Naive thymus-derived CD4-positive, alpha-beta T cell (primary cell): ENCODE results near the gene MBNL2. TPM values are rescaled to one million over a fixed set of nuclear protein-coding genes. Genes with fewer than 3 reads are reported as not detected.

Experiments used
- ATAC-seq: fragments of 150-1000 bp; cut with Tn5 transposase; 2 replicates; pipeline ENCODE4 v1.10.0; 2021; ENCODE audit warnings: mild to moderate bottlenecking, moderate library complexity
- CTCF ChIA-PET: fragments of 350-600 bp; sonication (Branson Sonifier 250); formaldehyde crosslinking; loops from one replicate; lab custom pipeline; 2021; ENCODE audit warnings: antibody characterized with exemption; lab: Charles Lee
- POLR2A ChIA-PET: fragments of 350-600 bp; sonication (Branson Sonifier 250); formaldehyde crosslinking; loops from one replicate; lab custom pipeline; 2021; ENCODE audit warnings: antibody characterized with exemption, inconsistent platforms; lab: Charles Lee
- DNase-seq, 9 donors: peaks; one replicate each; pipeline versions ENCODE4 v3.0.0 to v3.0.0-alpha.2; 2020 to 2022; ENCODE audit warnings: mixed read lengths in 1 of 9
- H3K27ac ChIP-seq: one replicate; pipeline ENCODE4 v1.7.0; 2013; ENCODE audit warnings: mild to moderate bottlenecking, low read depth, low read length, moderate library complexity
- H3K27me3 ChIP-seq, 2 donors: one replicate each; pipeline ENCODE4 v1.7.0; 2013; ENCODE audit warnings: low read length in 2 of 2, mild to moderate bottlenecking in 2 of 2, moderate library complexity in 2 of 2; ENCODE audit not compliant: control insufficient read depth in 2 of 2, insufficient read depth in 2 of 2
- H3K36me3 ChIP-seq, 3 experiments: 1 replicate in 2 of 3; 2 replicates in 1 of 3; pipeline ENCODE4 v1.7.0; 2013; ENCODE audit warnings: low read length in 3 of 3, mild to moderate bottlenecking in 3 of 3, moderate library complexity in 1 of 3; ENCODE audit not compliant: insufficient read depth in 3 of 3, control insufficient read depth in 2 of 3
- H3K4me1 ChIP-seq, 2 donors: one replicate each; pipeline ENCODE4 v1.7.0; 2013; ENCODE audit warnings: low read length in 2 of 2, mild to moderate bottlenecking in 2 of 2, moderate library complexity in 1 of 2; ENCODE audit not compliant: control insufficient read depth in 2 of 2, insufficient read depth in 2 of 2
- H3K4me3 ChIP-seq: 2 replicates; pipeline ENCODE4 v1.7.0; 2013; ENCODE audit warnings: mild to moderate bottlenecking, low read length
- H3K9me3 ChIP-seq, 3 experiments: 1 replicate in 2 of 3; 2 replicates in 1 of 3; pipeline ENCODE4 v1.7.0; 2013; ENCODE audit warnings: low read length in 3 of 3; ENCODE audit not compliant: control insufficient read depth in 2 of 3
- H3K27ac Mint-ChIP-seq, 9 donors: one replicate each; pipeline ENCODE4 v1.8.0; 2020 to 2022; ENCODE audit warnings: mixed read lengths in 9 of 9, mild to moderate bottlenecking in 8 of 9, moderate library complexity in 5 of 9, inconsistent platforms in 2 of 9
- H3K27me3 Mint-ChIP-seq, 5 donors: one replicate each; pipeline ENCODE4 v1.8.0; 2021 to 2022; ENCODE audit warnings: mixed read lengths in 5 of 5, mild to moderate bottlenecking in 1 of 5
- H3K36me3 Mint-ChIP-seq, 5 donors: one replicate each; pipeline ENCODE4 v1.8.0; 2020 to 2022; ENCODE audit warnings: mixed read lengths in 5 of 5, mild to moderate bottlenecking in 3 of 5, inconsistent platforms in 1 of 5
- H3K4me1 Mint-ChIP-seq, 7 donors: one replicate each; pipeline ENCODE4 v1.8.0; 2020 to 2022; ENCODE audit warnings: mixed read lengths in 7 of 7, mild to moderate bottlenecking in 3 of 7, inconsistent platforms in 1 of 7
- H3K4me3 Mint-ChIP-seq, 10 donors: one replicate each; pipeline ENCODE4 v1.8.0; 2020 to 2022; ENCODE audit warnings: mild to moderate bottlenecking in 10 of 10, mixed read lengths in 10 of 10, moderate library complexity in 6 of 10, inconsistent platforms in 2 of 10
- H3K9me3 Mint-ChIP-seq, 11 donors: one replicate each; pipeline ENCODE4 v1.8.0; 2020 to 2022; ENCODE audit warnings: mixed read lengths in 11 of 11, mild to moderate bottlenecking in 4 of 11, inconsistent platforms in 1 of 11, moderate library complexity in 1 of 11
- intact Hi-C, 2 donors: fragments of 100-400 bp; cut with micrococcal nuclease; formaldehyde crosslinking; loops; one replicate each; pipeline ENCODE4 v1.15.1; 2023
- polyA plus RNA-seq, 2 donors: library from polyadenylated mRNA; unstranded; fragments of 300-500 nt; fragmentation: Illumina TruSeq; gene quantifications; one replicate each; pipeline ENCODE4 v1.2.3, GENCODE V29; 2021
- total RNA-seq, 6 experiments: library from RNA in 5 of 6; stranded (reverse) in 5 of 6; gene quantifications; 1 replicate in 5 of 6; 2 replicates in 1 of 6; pipeline ENCODE4 v1.2.3 and lab custom pipeline; 2021 to 2026

The MBNL2 gene
- total and polyA plus RNA-seq, 7 experiments from 2014 or later, result 13.4 to 28.6 (median 23.3) TPM

DNA sequence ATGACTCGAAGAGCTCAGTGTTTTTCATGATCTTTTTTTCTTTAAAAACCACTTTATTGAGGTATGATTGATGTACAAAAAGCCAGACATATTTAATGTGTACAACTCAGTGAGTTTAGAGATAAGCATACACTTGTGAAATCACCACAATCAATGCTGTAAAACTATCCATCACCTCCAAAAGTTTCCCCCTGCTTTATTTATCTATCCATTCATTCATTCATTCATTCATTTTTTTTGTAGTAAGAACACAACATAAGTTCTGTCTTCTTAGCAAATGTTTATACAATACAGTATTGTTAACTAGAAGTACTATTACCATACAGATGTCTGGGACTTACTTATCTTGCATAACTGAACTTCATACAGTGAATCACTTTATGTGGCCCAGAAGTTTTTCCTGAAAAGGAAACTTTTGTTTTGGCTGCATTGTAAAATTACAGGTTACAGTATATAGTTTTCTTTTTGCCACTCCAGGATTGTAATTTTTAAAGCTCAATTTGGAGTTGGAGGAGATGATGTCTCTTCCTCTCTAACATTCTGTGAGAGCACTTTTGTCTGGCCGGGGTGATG lies 218.6 kb downstream of the MBNL2 start:
- Histone ChIP-seq H3K4me1 (peaks cover 0 to 8% of the 10 kb centered on the region in 2 donors), H3K9me3 (no peaks in the 10 kb centered on the region), H3K36me3 (no peaks in the 10 kb centered on the region), H3K27ac (no peak overlapping the region), H3K4me3 (no peak overlapping the region), H3K27me3 (no peaks in the 10 kb centered on the region)
- Mint-ChIP-seq H3K27me3 (no peaks in the 10 kb centered on the region), H3K27ac (no peak overlapping the region), H3K4me1 (peaks cover 7 to 14% (median 12%) of the 10 kb centered on the region in 7 donors), H3K4me3 (no peak overlapping the region), H3K36me3 (peaks cover 0 to 11% (median 7%) of the 10 kb centered on the region in 5 donors), H3K9me3 (no peaks in the 10 kb centered on the region)
- DNase-seq (no peak), ATAC-seq (no peak)
- ChIA-PET POLR2A (no interaction called here), CTCF (interaction anchor here (0.5 to 0.6 kb wide), 2 partner anchors 8 to 54 kb away, joined by 3 read pairs; no protein-coding TSS in a partner anchor)
- intact Hi-C loops, result no loop called here

DNA sequence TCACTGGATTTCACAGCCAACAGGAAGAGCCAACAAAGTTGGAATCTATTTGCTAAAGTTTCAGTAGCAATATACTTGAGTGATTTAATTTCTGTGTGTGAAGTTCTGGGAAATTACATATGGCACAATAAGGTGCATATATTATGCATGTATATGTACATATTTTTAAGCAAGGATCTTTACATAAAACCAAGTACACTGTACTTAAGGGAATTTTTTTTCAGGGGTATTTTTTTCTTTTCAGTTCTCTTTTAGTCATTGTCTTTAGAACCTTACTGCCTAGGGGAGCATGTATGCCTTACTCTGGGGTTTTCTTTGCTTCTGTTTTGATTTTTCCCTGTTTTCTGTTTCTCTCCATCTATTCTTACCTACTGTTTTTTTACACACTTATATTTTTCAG lies 219.2 kb downstream of the MBNL2 start:
- H3K36me3 Mint-ChIP-seq, result peaks cover 0 to 14% (median 9%) of the 10 kb centered on the region in 5 donors
- Histone ChIP-seq H3K9me3 (no peaks in the 10 kb centered on the region), H3K27ac (no peak overlapping the region), H3K27me3 (no peaks in the 10 kb centered on the region), H3K36me3 (no peaks in the 10 kb centered on the region), H3K4me3 (no peak overlapping the region), H3K4me1 (peaks cover 0 to 5% of the 10 kb centered on the region in 2 donors)
- H3K27me3 Mint-ChIP-seq, result no peaks in the 10 kb centered on the region
- CTCF ChIA-PET, result no interaction called here
- ATAC-seq (no peak), DNase-seq (no peak)
- no peak overlapping the region for H3K4me3 Mint-ChIP-seq
- POLR2A ChIA-PET, result no interaction called here
- intact Hi-C loops, result no loop called here
- H3K4me1 Mint-ChIP-seq, result peaks cover 4 to 11% (median 6%) of the 10 kb centered on the region in 7 donors
- H3K9me3 Mint-ChIP-seq, result no peaks in the 10 kb centered on the region
- no peak overlapping the region for H3K27ac Mint-ChIP-seq

Other genes with a start within 250 kb of the MBNL2 start
- gene OXGR1, start 227.9 kb upstream of the MBNL2 start, total RNA-seq, result not detected
- gene OXGR1, start 227.9 kb upstream of the MBNL2 start, polyA plus RNA-seq, result not detected
- gene RAP2A, start 211.8 kb downstream of the MBNL2 start, total RNA-seq, result 10 to 100 TPM in 4 of 5 experiments, 1 to 10 TPM in 1; 8.9 to 33.2 (median 17.8) TPM
- 1 to 10 TPM; 1.2 to 1.3 TPM for gene RAP2A, start 211.8 kb downstream of the MBNL2 start, polyA plus RNA-seq